H7 (cell line): Measurements from ENCODE around the gene ETV3L. TPM values are rescaled to one million over a fixed set of nuclear protein-coding genes. Genes with fewer than 3 reads are reported as not detected.
A peak's percentile ranks its signal among the peaks of the same experiment; 100 is the strongest.

Source experiments
- DNase-seq: peaks from one replicate; pipeline ENCODE4 v3.0.0; 2012
- H3K27me3 ChIP-seq: 2 replicates; pipeline ENCODE4 v1.6.0; 2011; ENCODE audit warnings: mild to moderate bottlenecking, low read length; ENCODE audit not compliant: control insufficient read depth, insufficient read depth
- H3K36me3 ChIP-seq: replicated peaks from 2 replicates; pipeline ENCODE4 v1.5.1; 2011; ENCODE audit warnings: low read length; ENCODE audit not compliant: control insufficient read depth, insufficient read depth
- H3K4me3 ChIP-seq: 2 replicates; pipeline ENCODE4 v1.5.1; 2011; ENCODE audit warnings: low read depth, mild to moderate bottlenecking, control low read depth, low read length, moderate library complexity; ENCODE audit not compliant: insufficient read depth
- total RNA-seq: library from RNA; depleted of rRNA; stranded (reverse); fragments of >200 nt; shearing (Covaris generic); gene quantifications from 2 replicates; pipeline ENCODE4 v1.2.3, GENCODE V29; 2014

ETV3L gene
- total RNA-seq, 1 experiment from 2014 or later, result 1.1 TPM

DNA sequence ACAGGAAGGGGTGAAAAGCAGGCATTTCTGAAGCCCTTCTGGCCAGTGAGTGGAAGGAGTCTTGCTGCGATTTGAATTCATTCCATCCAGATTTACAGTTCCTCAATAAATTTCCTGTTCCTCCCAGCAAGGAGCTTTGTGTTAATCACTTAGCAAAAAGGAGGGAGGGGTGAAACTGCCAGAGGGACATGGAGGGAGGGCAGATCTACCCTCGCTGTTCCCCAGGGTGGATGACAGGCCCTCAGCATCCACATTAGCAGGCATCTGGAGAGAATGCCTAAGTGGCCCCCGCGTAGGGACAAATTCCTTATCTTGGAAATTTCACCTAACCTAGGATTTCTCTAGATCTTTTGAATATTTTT lies 37.4 kb upstream of the ETV3L start:
- DNase-seq, result peak; percentile 69
- Histone ChIP-seq H3K27me3 (no peaks in the 10 kb centered on the region), H3K4me3 (peak overlapping the region; percentile 91), H3K36me3 (peaks cover 29% of the 10 kb centered on the region)

DNA sequence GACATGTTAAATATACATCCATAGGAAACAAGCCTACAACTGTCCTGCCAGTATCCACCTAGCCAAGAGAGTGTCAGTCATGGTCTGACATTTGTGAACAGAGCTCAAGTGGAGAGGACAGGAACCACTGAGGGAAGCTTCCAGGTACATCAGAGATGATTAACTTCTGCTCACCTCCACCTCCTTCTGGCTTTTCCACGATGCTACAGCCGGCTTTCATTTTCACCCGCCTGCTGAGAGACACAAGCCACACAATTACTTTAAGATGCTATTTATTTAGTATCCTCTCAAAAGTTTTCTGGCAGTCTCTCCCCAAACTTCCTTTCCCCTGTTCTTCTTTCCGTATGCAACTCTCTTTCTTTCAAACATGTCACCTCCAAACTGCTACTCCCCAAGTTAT lies 36.5 kb upstream of the ETV3L start:
- H3K27me3 ChIP-seq, result no peaks in the 10 kb centered on the region
- DNase-seq, result peak; percentile 43
- H3K36me3 ChIP-seq, result peaks cover 30% of the 10 kb centered on the region
- no peak overlapping the region for H3K4me3 ChIP-seq

DNA sequence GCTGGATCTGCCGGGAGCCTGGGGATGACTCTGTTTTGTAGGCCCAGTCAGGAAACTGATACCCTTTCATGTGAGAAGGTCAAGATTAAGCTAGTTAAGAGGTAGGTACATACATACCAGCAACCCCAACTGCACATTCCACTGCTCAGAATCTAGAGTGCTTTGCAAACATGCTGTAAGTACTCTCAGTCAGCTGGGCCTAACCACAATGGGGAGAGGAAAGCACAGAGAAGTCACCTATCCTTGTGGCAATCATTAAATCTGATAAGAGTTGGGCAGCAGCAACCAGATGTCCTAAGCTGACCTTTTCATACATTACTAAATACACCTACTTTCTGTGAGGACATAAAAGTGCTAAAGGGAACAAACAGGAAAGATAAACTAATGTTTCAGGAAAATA lies 36.0 kb upstream of the ETV3L start:
- DNase-seq, result no peak
- H3K27me3 ChIP-seq, result no peaks in the 10 kb centered on the region
- no peak overlapping the region for H3K4me3 ChIP-seq
- peaks cover 30% of the 10 kb centered on the region for H3K36me3 ChIP-seq

DNA sequence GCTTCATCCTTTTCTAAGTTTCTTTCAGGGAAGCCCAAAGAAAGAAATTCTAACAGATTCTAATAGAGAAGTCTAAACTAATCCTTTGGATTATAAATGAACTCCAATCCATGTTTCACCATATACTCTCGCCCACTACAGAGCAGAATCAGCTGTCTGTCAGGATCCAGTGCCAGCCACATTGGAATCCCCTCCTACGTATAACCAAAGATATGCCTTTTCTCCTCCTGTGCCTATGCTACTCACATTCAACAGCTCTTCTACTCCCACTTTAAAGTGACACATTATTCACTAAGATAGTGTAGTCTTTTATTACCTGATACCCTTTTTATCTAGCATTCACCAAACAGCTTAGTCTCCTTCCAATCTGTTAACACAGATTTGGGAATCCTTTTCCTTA lies 35.5 kb upstream of the ETV3L start:
- Histone ChIP-seq H3K27me3 (no peaks in the 10 kb centered on the region), H3K4me3 (no peak overlapping the region), H3K36me3 (peaks cover 35% of the 10 kb centered on the region)
- no peak for DNase-seq

DNA sequence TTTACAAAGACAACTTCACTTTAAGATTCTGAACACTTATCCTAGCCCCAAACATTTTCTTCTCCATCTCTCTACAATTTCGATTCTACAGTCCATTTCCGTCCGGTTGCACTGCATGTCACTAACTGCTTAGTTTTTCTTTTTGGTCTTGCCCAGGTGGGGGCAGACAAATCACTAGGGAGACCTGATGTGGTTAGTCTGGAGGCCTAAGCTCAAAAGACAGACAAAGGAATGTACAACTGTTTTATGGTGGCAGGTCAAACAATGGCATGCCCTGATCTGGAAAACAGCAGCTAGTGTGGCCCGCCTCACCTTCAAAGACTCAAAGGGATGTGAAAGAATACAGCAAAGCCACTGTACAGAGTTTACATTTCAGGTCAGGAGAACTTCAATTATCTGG lies 34.8 kb upstream of the ETV3L start:
- no peak for DNase-seq
- H3K27me3 ChIP-seq, result no peaks in the 10 kb centered on the region
- no peak overlapping the region for H3K4me3 ChIP-seq
- H3K36me3 ChIP-seq, result peaks cover 35% of the 10 kb centered on the region

- Histone ChIP-seq H3K36me3 (peaks cover 35% of the 10 kb centered on the region), H3K4me3 (no peak overlapping the region), H3K27me3 (no peaks in the 10 kb centered on the region)
- no peak for DNase-seq
These were observed 33.8 kb upstream of the ETV3L start for GRCh38 chr1:157133426-157133825.

GRCh38 chr1:157132616-157133167 lies 33.1 kb upstream of the ETV3L start:
- no peak for DNase-seq
- Histone ChIP-seq H3K36me3 (peaks cover 35% of the 10 kb centered on the region), H3K4me3 (no peak overlapping the region), H3K27me3 (no peaks in the 10 kb centered on the region)

GRCh38 chr1:157132111-157132510 lies 32.5 kb upstream of the ETV3L start:
- Histone ChIP-seq H3K4me3 (no peak overlapping the region), H3K27me3 (no peaks in the 10 kb centered on the region), H3K36me3 (peaks cover 35% of the 10 kb centered on the region)
- no peak for DNase-seq

- Histone ChIP-seq H3K36me3 (peaks cover 35% of the 10 kb centered on the region), H3K4me3 (no peak overlapping the region)
- DNase-seq, result no peak
These were observed 31.7 kb upstream of the ETV3L start for GRCh38 chr1:157131281-157131680.

GRCh38 chr1:157124855-157125254 lies 25.2 kb upstream of the ETV3L start:
- Histone ChIP-seq H3K4me3 (no peak overlapping the region), H3K36me3 (peaks cover 21% of the 10 kb centered on the region), H3K27me3 (no peaks in the 10 kb centered on the region)
- DNase-seq, result no peak

More at GRCh38 chr1:157131281-157131680, 31.7 kb upstream of the ETV3L start:
- no peaks in the 10 kb centered on the region for H3K27me3 ChIP-seq

DNA sequence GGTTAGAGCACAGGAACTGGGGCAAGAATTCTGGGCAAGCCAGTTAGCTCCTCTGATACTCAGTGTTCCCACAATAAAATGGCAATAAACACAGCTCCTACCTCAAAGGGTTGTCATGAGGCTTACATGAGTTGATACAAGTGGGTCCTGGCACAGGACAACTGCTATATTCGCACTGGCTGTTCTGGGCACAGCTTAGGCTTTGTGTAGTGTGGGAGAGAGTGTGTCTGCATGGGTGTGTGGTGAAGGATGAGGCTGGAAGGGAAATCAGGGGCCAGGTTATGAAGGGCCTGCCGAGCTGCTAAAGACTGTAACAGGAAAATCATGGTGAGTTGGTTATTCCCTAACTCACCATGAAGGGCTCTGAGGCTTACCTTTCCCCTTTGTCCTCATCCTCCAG lies 19.8 kb upstream of the ETV3L start:
- peaks cover 2% of the 10 kb centered on the region; the same call in 1 of the 2 replicates for H3K27me3 ChIP-seq
- peaks cover 10% of the 10 kb centered on the region for H3K36me3 ChIP-seq
- no peak for DNase-seq
- no peak overlapping the region for H3K4me3 ChIP-seq

GRCh38 chr1:157119008-157119407 lies 19.4 kb upstream of the ETV3L start:
- no peak overlapping the region for H3K4me3 ChIP-seq
- DNase-seq, result no peak
- H3K27me3 ChIP-seq, result peaks cover 2% of the 10 kb centered on the region; the same call in 1 of the 2 replicates
- peaks cover 10% of the 10 kb centered on the region for H3K36me3 ChIP-seq

DNA sequence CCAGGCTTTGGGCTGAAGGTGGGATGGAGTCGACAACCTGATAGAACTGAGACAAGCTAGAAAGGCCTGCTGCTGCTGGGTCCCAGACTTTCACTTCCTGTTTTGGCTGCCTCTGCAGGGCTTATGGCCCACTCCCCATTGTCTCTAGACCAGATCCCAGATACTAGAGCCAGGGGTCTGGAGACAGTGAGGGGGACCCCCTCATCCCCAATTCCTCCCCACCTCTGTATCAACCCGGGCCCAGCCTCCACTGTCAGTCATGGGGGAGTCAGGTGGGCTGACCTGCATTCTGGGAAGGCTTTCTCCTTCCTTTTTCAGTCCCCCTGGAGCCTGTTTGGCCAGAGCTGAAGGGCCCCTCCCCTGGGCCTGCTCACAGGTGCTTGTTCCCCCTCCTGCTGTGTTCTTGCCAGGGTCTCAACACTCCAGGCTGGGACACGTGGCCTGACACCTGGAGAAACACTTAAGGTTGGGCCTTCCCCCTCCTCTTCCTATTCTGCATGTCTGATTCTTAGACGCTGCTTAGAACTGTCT lies 18.0 kb upstream of the ETV3L start:
- DNase-seq, result no peak
- Histone ChIP-seq H3K4me3 (no peak overlapping the region), H3K27me3 (peaks cover 3% of the 10 kb centered on the region; the same call in 1 of the 2 replicates), H3K36me3 (peaks cover under 1% of the 10 kb centered on the region; the same call in 1 of the 2 replicates)

- no peak for DNase-seq
- Histone ChIP-seq H3K36me3 (no peaks in the 10 kb centered on the region), H3K27me3 (peaks cover 9% of the 10 kb centered on the region), H3K4me3 (no peak overlapping the region)
These were observed 17.1 kb upstream of the ETV3L start for GRCh38 chr1:157116737-157117103.

DNA sequence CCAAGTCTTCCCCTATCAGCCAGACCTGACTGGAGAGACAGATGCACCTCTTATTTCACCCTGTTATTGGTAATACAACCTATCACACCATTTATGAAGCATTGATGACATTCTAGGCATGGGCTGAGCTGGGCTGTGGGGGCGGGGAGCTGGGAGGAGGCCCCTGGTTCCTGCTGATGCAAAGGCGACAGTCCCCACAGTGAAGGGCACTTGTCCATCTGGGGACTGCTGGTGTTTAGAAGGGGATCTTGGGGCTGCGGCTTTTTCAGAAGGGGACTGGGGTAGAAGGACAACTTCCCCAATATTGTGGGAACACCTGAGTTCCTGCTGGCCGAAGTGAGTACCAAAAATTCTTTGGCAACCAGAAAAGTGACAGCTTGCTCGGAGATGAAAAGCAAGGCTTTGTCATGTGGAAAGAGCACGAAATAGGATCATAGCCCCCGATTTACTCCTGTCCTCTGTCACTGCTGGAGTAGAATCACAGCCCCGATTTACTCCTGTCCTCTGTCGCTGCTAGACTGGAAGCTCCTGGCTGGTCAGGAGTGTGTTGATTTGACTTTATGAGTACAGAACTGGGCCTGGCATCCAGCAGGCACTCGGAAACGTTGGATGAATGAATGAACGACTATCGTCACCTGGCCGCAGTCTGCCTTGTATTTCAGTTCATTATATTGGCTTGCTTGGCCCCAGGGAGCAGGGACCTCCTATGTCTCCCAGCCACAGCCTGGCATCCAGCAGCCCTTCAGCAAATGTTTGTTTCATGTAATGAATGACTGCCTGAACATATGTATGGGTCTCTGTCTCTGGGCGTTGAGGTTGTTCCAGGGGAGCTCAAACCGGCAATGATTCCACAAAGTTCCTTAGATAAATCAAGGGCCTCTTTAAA lies 16.5 kb upstream of the ETV3L start:
- no peak for DNase-seq
- Histone ChIP-seq H3K36me3 (no peaks in the 10 kb centered on the region), H3K27me3 (peaks cover 9% of the 10 kb centered on the region), H3K4me3 (no peak overlapping the region)
